Hematopoietic multipotent progenitor cell treated with erythropoietin and hydrocortisone succinate and interleukin-3 and kit ligand, for 4 days (in vitro differentiated cells): Measurements from ENCODE around the gene ISM2.
A peak's percentile ranks its signal among the peaks of the same experiment; 100 is the strongest.

Experiments
- DNase-seq: peaks from one replicate; pipeline ENCODE4 v3.0.0-alpha.2; 2015

The ISM2 gene

GRCh38 chr14:77459072-77459723 is 39.4 kb downstream of the ISM2 start:
- peak; percentile 92 for DNase-seq

GRCh38 chr14:77458249-77458950 is 40.2 kb downstream of the ISM2 start:
- peak; percentile 92 for DNase-seq

GRCh38 chr14:77457522-77458248 is 40.9 kb downstream of the ISM2 start, which contains the start of the genes AHSA1 and VIPAS39:
AHSA1 (plus strand) TSS chr14:77458093; CDS start chr14:77458190, 97 bp downstream.
VIPAS39 (minus strand) TSS chr14:77457601; CDS start chr14:77454102, 3,499 bp downstream.
- peak; percentile 100 for DNase-seq

- no peak for DNase-seq
Observed at GRCh38 chr14:77457115-77457521, 41.5 kb downstream of the ISM2 start.

GRCh38 chr14:77455966-77456640 is 42.5 kb downstream of the ISM2 start:
- no peak for DNase-seq

- no peak for DNase-seq
Observed at GRCh38 chr14:77442196-77442595, 56.4 kb downstream of the ISM2 start.

- DNase-seq, result no peak
Observed at GRCh38 chr14:77439861-77440260, 58.8 kb downstream of the ISM2 start.

GRCh38 chr14:77438596-77438995 is 60.0 kb downstream of the ISM2 start:
- no peak for DNase-seq

GRCh38 chr14:77436042-77436441 is 62.6 kb downstream of the ISM2 start:
- no peak for DNase-seq

GRCh38 chr14:77426396-77426795 is 72.2 kb downstream of the ISM2 start:
- DNase-seq, result no peak

- DNase-seq, result no peak
Observed at GRCh38 chr14:77424862-77425261, 73.8 kb downstream of the ISM2 start.
